ENCODE data around the gene TNS1.

DNA sequence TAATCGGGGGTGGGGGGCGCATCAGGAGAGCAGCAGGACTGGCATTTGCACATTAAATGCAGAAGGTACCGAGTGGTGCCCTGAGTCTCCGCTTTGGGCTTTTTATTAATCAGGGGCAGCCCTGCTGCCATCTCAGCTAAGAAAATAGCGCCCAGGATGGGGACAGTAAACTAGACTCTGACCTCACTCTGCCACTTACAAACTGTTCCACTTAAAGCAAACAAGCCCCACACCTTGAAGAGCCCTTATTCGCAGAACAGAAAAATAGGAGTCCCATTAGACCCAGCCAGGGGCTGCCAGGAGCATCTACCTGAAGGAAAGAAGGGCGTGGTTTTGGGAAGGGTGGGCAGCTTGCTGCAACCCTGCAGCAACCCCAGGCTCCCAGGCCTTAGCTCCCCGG lies 165.3 kb downstream of the TNS1 start:
- TF ChIP-seq CTCF (IDR thresholded peaks at IDR 0.05), result no peak
- TF ChIP-seq POLR2A (IDR thresholded peaks at IDR 0.05), result no peak
- TF ChIP-seq EP300 (IDR thresholded peaks at IDR 0.05), result no peak

Measured in tibial nerve (tissue), 4 donors.